ENCODE results near the gene FOXO6. TPM values are rescaled to one million over a fixed set of nuclear protein-coding genes. Genes with fewer than 3 reads are reported as not detected.

FOXO6 gene
- total and polyA plus RNA-seq, 9 of the 15 experiments (the other 6 are each of a cell fraction or from before 2014, with no cell fraction given) = 0.04 to 0.31 (median 0.12) TPM; not detected in 5

GRCh38 chr1:41333146-41333784 lies 28.0 kb upstream of the FOXO6 start (continued):
- TF ChIP-seq CEBPZ (IDR thresholded peaks at IDR 0.05; ENCODE audit: borderline replicate concordance, low read depth, low read length) = no peak
- no peak for TF ChIP-seq ZNF12 (CRISPR knock-in tag; IDR thresholded peaks at IDR 0.05)
- no peak for TF ChIP-seq STAT5A (IDR thresholded peaks at IDR 0.05; ENCODE audit: borderline replicate concordance, low read length)
- TF ChIP-seq CBFA2T2 (conservative IDR thresholded peaks at IDR 0.05) = no peak
- TF ChIP-seq PURB (CRISPR knock-in tag; IDR thresholded peaks at IDR 0.05; ENCODE audit: low read depth) = no peak
- no peak for TF ChIP-seq PBX2 (CRISPR knock-in tag; IDR thresholded peaks at IDR 0.05; ENCODE audit: low read depth)
- no peak for TF ChIP-seq PBX2 (tag; conservative IDR thresholded peaks at IDR 0.05; ENCODE audit: low read depth)
- no peak for TF ChIP-seq DACH1 (IDR thresholded peaks at IDR 0.05; ENCODE audit: partially characterized antibody)
- TF ChIP-seq HES1 (IDR thresholded peaks at IDR 0.05; ENCODE audit: low read depth) = no peak; the same call in 1 of the 2 replicates
- no peak for TF ChIP-seq TBP (optimal IDR thresholded peaks at IDR 0.05; ENCODE audit: low read depth, low read length)
- no peak for TF ChIP-seq ZNF583 (CRISPR knock-in tag; IDR thresholded peaks at IDR 0.05)
- no peak for TF ChIP-seq DIDO1 (tag; IDR thresholded peaks at IDR 0.05; ENCODE audit: low read depth)
- no peak for TF ChIP-seq SIN3A (IDR thresholded peaks at IDR 0.05; ENCODE audit: borderline replicate concordance in 2 of 2, control insufficient read depth in 1 of 2, low read depth in 2 of 2, low read length in 2 of 2)
- no peak for TF ChIP-seq ZNF133 (CRISPR knock-in tag; IDR thresholded peaks at IDR 0.05)
- peak; percentile 27 for TF ChIP-seq MEIS2 (IDR thresholded peaks at IDR 0.05; ENCODE audit: partially characterized antibody)
- no peak for TF ChIP-seq PML (IDR thresholded peaks at IDR 0.05; ENCODE audit: low read length)
- TF ChIP-seq DMBX1 (CRISPR knock-in tag; IDR thresholded peaks at IDR 0.05; ENCODE audit: borderline replicate concordance) = no peak
- TF ChIP-seq SRSF7 (optimal IDR thresholded peaks at IDR 0.05; ENCODE audit: low read depth, low read length) = no peak
- TF ChIP-seq SMARCC2 (IDR thresholded peaks at IDR 0.05; ENCODE audit: low read depth) = no peak; the same call in 1 of the 2 replicates

All from K562 (cell line).